Measurements from ENCODE around the gene TBC1D10A. TPM values are rescaled to one million over a fixed set of nuclear protein-coding genes. Genes with fewer than 3 reads are reported as not detected.
A peak's percentile ranks its signal among the peaks of the same experiment; 100 is the strongest.

TBC1D10A gene
- total RNA-seq, 6 donors from 2014 or later = 22.6 to 61.0 (median 36.2) TPM

- DNase-seq (no peak), ATAC-seq (ENCODE audit: low FRiP score in 2 of 2) (no peak)
- Histone ChIP-seq H3K4me3 (no peak overlapping the region), H3K36me3 (no peaks in the 10 kb centered on the region), H3K27me3 (no peaks in the 10 kb centered on the region), H3K4me1 (peaks cover 22 to 50% (median 33%) of the 10 kb centered on the region in 4 donors), H3K9me3 (no peaks in the 10 kb centered on the region), H3K27ac (no peak overlapping the region)
- 71 to 92% methylated on average over 7 to 10 of the region's 10 CpGs for WGBS, 2 donors
- TF ChIP-seq CTCF (IDR thresholded peaks at IDR 0.05) (no peak), POLR2AphosphoS5 (IDR thresholded peaks at IDR 0.05) (no peak), EP300 (IDR thresholded peaks at IDR 0.05) (no peak), POLR2A (IDR thresholded peaks at IDR 0.05) (no peak)
Observed at GRCh38 chr22:30251711-30252110, 75.0 kb downstream of the TBC1D10A start.

GRCh38 chr22:30250661-30251267 lies 76.0 kb downstream of the TBC1D10A start:
- no peak overlapping the region for H3K27ac ChIP-seq
- peaks cover 0 to 9% (median 0%) of the 10 kb centered on the region in 4 donors for H3K27me3 ChIP-seq

GRCh38 chr22:30250039-30250565 lies 76.6 kb downstream of the TBC1D10A start:
- H3K27ac ChIP-seq = no peak overlapping the region
- H3K4me1 ChIP-seq = peaks cover 29 to 57% (median 36%) of the 10 kb centered on the region in 4 donors
- H3K9me3 ChIP-seq = no peaks in the 10 kb centered on the region
- no peak overlapping the region for H3K4me3 ChIP-seq
- H3K36me3 ChIP-seq = no peaks in the 10 kb centered on the region
- WGBS, 2 donors = 98% methylated on average over 3 of the region's 3 CpGs; no CpG with 5 or more reads in 1 of the 2 donors
- no peak for ATAC-seq (ENCODE audit: low FRiP score in 2 of 2)
- TF ChIP-seq CTCF (IDR thresholded peaks at IDR 0.05) = no peak
- no peak for TF ChIP-seq POLR2AphosphoS5 (IDR thresholded peaks at IDR 0.05)
- no peak for TF ChIP-seq POLR2A (IDR thresholded peaks at IDR 0.05)
- TF ChIP-seq EP300 (IDR thresholded peaks at IDR 0.05) = no peak
- peaks cover 0 to 11% (median 0%) of the 10 kb centered on the region in 4 donors for H3K27me3 ChIP-seq
- DNase-seq = no peak

More at GRCh38 chr22:30250661-30251267, 76.0 kb downstream of the TBC1D10A start:
- 40 to 64% methylated on average over 5 to 12 of the region's 12 CpGs for WGBS, 2 donors
- ATAC-seq (ENCODE audit: low FRiP score in 2 of 2) (no peak), DNase-seq (peak in 1 of 2 donors; percentile 66)
- Histone ChIP-seq H3K4me3 (no peak overlapping the region), H3K36me3 (no peaks in the 10 kb centered on the region), H3K9me3 (no peaks in the 10 kb centered on the region), H3K4me1 (peaks cover 27 to 52% (median 33%) of the 10 kb centered on the region in 4 donors)
- TF ChIP-seq POLR2A (IDR thresholded peaks at IDR 0.05) (no peak), EP300 (IDR thresholded peaks at IDR 0.05) (no peak), CTCF (IDR thresholded peaks at IDR 0.05) (no peak), POLR2AphosphoS5 (IDR thresholded peaks at IDR 0.05) (no peak)

GRCh38 chr22:30249049-30250038 lies 77.4 kb downstream of the TBC1D10A start:
- Histone ChIP-seq H3K4me3 (no peak overlapping the region), H3K9me3 (no peaks in the 10 kb centered on the region), H3K4me1 (peaks cover 29 to 57% (median 36%) of the 10 kb centered on the region in 4 donors), H3K36me3 (no peaks in the 10 kb centered on the region), H3K27me3 (peaks cover 0 to 11% (median 0%) of the 10 kb centered on the region in 4 donors), H3K27ac (peak overlapping the region in 1 of 4 donors; percentile 11)
- ATAC-seq (ENCODE audit: low FRiP score in 2 of 2) (peak in 1 of 2 donors; percentile 68), DNase-seq (peak in 1 of 2 donors; percentile 88)
- WGBS, 2 donors = 61 to 80% methylated on average over 20 to 27 of the region's 27 CpGs
- TF ChIP-seq CTCF (IDR thresholded peaks at IDR 0.05) (no peak), POLR2A (IDR thresholded peaks at IDR 0.05) (no peak), EP300 (IDR thresholded peaks at IDR 0.05) (no peak), POLR2AphosphoS5 (IDR thresholded peaks at IDR 0.05) (no peak)
